Panc1 (cell line): ENCODE data around the gene PIGU. TPM values are rescaled to one million over a fixed set of nuclear protein-coding genes. Genes with fewer than 3 reads are reported as not detected.

ENCODE experiments used
- ATAC-seq: fragments of 200-7000 bp; cut with Tn5 transposase; 2 replicates; pipeline ENCODE4 v1.9.1; 2020; ENCODE audit warnings: mild to moderate bottlenecking, moderate library complexity
- BruUV-seq: library from RNA; stranded (reverse); fragments of 400-500 nt; replicated peaks from 2 replicates; lab custom pipeline; 2021; lab: Mats Ljungman, UMichigan
- CTCF ChIA-PET: fragments of 300-600 bp; sonication (Branson Sonifier 250); formaldehyde crosslinking; loops from one replicate; lab custom pipeline; 2022; ENCODE audit warnings: antibody characterized with exemption; lab: Charles Lee
- POLR2A ChIA-PET: fragments of 300-600 bp; sonication (Branson Sonifier 250); formaldehyde crosslinking; loops from one replicate; lab custom pipeline; 2022; ENCODE audit warnings: antibody characterized with exemption; lab: Charles Lee
- DNase-seq: peaks from one replicate; pipeline ENCODE4 v3.0.0-alpha.2; 2010; ENCODE audit warnings: low read depth, low spot score
- H3K27ac ChIP-seq: 2 replicates; pipeline ENCODE4 v1.5.1; 2011; ENCODE audit warnings: mild to moderate bottlenecking, low read length, inconsistent platforms
- H3K27me3 ChIP-seq: fragments of 200-500 bp; sonication (Bioruptor generic); 2 replicates; pipeline ENCODE4 v1.6.0; 2014; ENCODE audit warnings: low read length, inconsistent platforms; ENCODE audit not compliant: control insufficient read depth, insufficient read depth
- H3K36me3 ChIP-seq: fragments of 200-500 bp; sonication (Bioruptor generic); 2 replicates; pipeline ENCODE4 v1.5.1; 2014; ENCODE audit warnings: inconsistent platforms, mild to moderate bottlenecking, low read length, moderate library complexity; ENCODE audit not compliant: control insufficient read depth, insufficient read depth
- H3K4me1 ChIP-seq: 2 replicates; pipeline ENCODE4 v1.5.1; 2011; ENCODE audit warnings: inconsistent platforms, mild to moderate bottlenecking, low read length, moderate library complexity; ENCODE audit not compliant: control insufficient read depth, insufficient read depth
- H3K4me3 ChIP-seq, 2 experiments: 2 replicates each; pipeline ENCODE4 v1.5.1; 2011 to 2012; ENCODE audit warnings: low read depth in 2 of 2, low read length in 2 of 2, mild to moderate bottlenecking in 2 of 2, inconsistent platforms in 1 of 2, moderate library complexity in 1 of 2
- H3K9me3 ChIP-seq: fragments of 200-500 bp; sonication (Bioruptor generic); 2 replicates; pipeline ENCODE4 v1.5.1; 2014; ENCODE audit warnings: low read depth, mild to moderate bottlenecking, inconsistent platforms, low read length, moderate library complexity; ENCODE audit not compliant: control insufficient read depth, insufficient read depth
- CTCF ChIP-seq: fragments of 450-650 bp; IDR thresholded peaks from 2 replicates; pipeline ENCODE4 v1.5.1; 2017; ENCODE audit warnings: mild to moderate bottlenecking
- POLR2AphosphoS5 ChIP-seq: IDR thresholded peaks from 2 replicates; pipeline ENCODE4 v1.6.1; 2012; ENCODE audit warnings: mild to moderate bottlenecking, low read depth, low read length, moderate library complexity
- REST ChIP-seq, 2 experiments: IDR thresholded peaks; 2 replicates each; pipeline ENCODE4 v1.6.1; 2011 to 2012; ENCODE audit warnings: low read depth in 2 of 2, control low read depth in 1 of 2, low read length in 1 of 2, mild to moderate bottlenecking in 1 of 2, moderate library complexity in 1 of 2; ENCODE audit not compliant: insufficient read depth in 1 of 2
- SIN3A ChIP-seq: IDR thresholded peaks from 2 replicates; pipeline ENCODE4 v1.6.1; 2012; ENCODE audit warnings: low read depth, mild to moderate bottlenecking, low read length, moderate library complexity, borderline replicate concordance; ENCODE audit not compliant: insufficient read depth
- TCF7L2 ChIP-seq: IDR thresholded peaks from 2 replicates; pipeline ENCODE4 v1.6.1; 2011; ENCODE audit warnings: mild to moderate bottlenecking, low read depth, low read length, inconsistent platforms
- in situ Hi-C: cut with HindIII; loops from 2 replicates; pipeline ENCODE4 v1.10.0; 2016; ENCODE audit warnings: low sequenced_read_pairs, low pct_unique_long_range_greater_than_20kb
- intact Hi-C: fragments of 100-400 bp; cut with micrococcal nuclease; formaldehyde crosslinking; loops from one replicate; pipeline ENCODE4 v1.10.0; 2022; ENCODE audit not compliant: unreplicated experiment
- total RNA-seq: library from RNA; stranded (reverse); gene quantifications from one replicate; pipeline ENCODE4 v1.2.1, GENCODE V29; 2021; ENCODE audit not compliant: unreplicated experiment

PIGU gene
- total RNA-seq, 1 experiment from 2014 or later, result 22.9 TPM

DNA sequence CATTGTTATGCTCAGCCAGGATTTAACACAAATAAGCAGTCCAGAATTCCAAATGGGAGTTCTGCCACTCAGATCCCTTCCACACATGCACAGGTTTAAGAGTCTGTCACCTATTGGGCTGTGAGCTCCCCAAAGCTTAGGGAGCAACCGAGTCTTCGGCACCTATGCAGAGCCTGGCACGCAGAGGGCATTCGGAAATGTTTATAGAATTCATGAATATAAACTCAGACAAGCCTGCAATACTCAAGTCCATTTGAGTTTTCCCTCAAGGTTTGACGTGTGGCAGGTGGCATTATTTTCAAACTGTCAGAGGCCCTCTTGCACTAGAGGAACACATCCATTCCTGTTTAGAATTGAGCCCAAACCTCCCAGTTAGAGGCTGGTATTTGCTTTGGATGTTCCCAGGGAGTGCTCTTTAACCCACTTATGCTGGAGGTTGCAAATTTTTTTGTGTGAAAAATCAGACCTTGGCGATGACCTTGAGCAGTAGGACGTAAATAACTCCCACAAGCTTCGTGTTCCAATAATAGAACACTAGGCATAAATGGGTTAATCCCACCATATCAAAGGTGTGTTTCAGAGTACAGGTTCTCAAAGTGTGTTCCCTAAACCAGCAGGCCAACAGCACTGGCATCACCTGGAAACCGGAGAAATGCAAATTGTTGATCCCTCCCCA, 90.3 kb downstream of the PIGU start:
- CTCF ChIA-PET, result no interaction called here
- TF ChIP-seq SIN3A (no peak), CTCF (no peak), REST (IDR thresholded peaks at IDR 0.05; ENCODE audit: insufficient read depth in 1 of 2, low read depth in 2 of 2, low read length in 1 of 2) (no peak), TCF7L2 (no peak), POLR2AphosphoS5 (no peak)
- Histone ChIP-seq H3K4me3 (no peak overlapping the region), H3K4me1 (no peaks in the 10 kb centered on the region), H3K27me3 (no peaks in the 10 kb centered on the region), H3K9me3 (no peaks in the 10 kb centered on the region), H3K36me3 (no peaks in the 10 kb centered on the region; the same call in 1 of the 2 replicates), H3K27ac (no peak overlapping the region)
- POLR2A ChIA-PET, result no interaction called here
- in situ Hi-C loops (no loop called here), intact Hi-C loops (no loop called here)
- DNase-seq (no peak), ATAC-seq (no peak)
- no TSS peak for BruUV-seq

GRCh38 chr20:34585019-34585418, 91.9 kb downstream of the PIGU start:
- ATAC-seq (no peak), DNase-seq (no peak)
- Histone ChIP-seq H3K36me3 (no peaks in the 10 kb centered on the region; the same call in 1 of the 2 replicates), H3K9me3 (no peaks in the 10 kb centered on the region), H3K27ac (no peak overlapping the region), H3K27me3 (no peaks in the 10 kb centered on the region), H3K4me3 (no peak overlapping the region), H3K4me1 (no peaks in the 10 kb centered on the region)
- CTCF ChIA-PET, result no interaction called here
- POLR2A ChIA-PET, result interaction anchor here (0.6 kb wide), 1 partner anchor 272 kb away, joined by 19 read pairs; no protein-coding TSS in a partner anchor
- in situ Hi-C loops (no loop called here), intact Hi-C loops (no loop called here)
- TF ChIP-seq CTCF (no peak), REST (IDR thresholded peaks at IDR 0.05; ENCODE audit: insufficient read depth in 1 of 2, low read depth in 2 of 2, low read length in 1 of 2) (no peak), POLR2AphosphoS5 (no peak), TCF7L2 (no peak), SIN3A (no peak)
- BruUV-seq, result no TSS peak
